ENCODE data around the gene ACVR1B.

The ACVR1B gene

GRCh38 chr12:51972422-51972812 lies 20.9 kb downstream of the ACVR1B start:
- no peak overlapping the region for H3K56ac ChIP-seq (ENCODE audit: low read length)
- H3K4me3 ChIP-seq (ENCODE audit: low read length): no peak overlapping the region
- no peak overlapping the region for H3K18ac ChIP-seq (ENCODE audit: low read length)
- no peak overlapping the region for H2BK15ac ChIP-seq (replicated peaks; ENCODE audit: low read depth)
- peak; percentile 34 for DNase-seq
- peak overlapping the region; percentile 4 for H3K27ac ChIP-seq (ENCODE audit: low read depth, low read length)
- H3K79me1 ChIP-seq (ENCODE audit: low read length): peaks cover 15% of the 10 kb centered on the region
- H3K27me3 ChIP-seq (ENCODE audit: insufficient read depth, low read length, poor library complexity): no peaks in the 10 kb centered on the region
- WGBS (ENCODE audit: extremely low coverage, insufficient coverage, low lambda C conversion rate): no CpG with 5 or more reads among the region's 5 CpGs
- H3K79me2 ChIP-seq (ENCODE audit: control insufficient read depth, insufficient read depth, low read length): peaks cover 1% of the 10 kb centered on the region
- H3K23ac ChIP-seq (ENCODE audit: low read length): no peak overlapping the region
- peaks cover 34% of the 10 kb centered on the region for H3K4me1 ChIP-seq (ENCODE audit: control insufficient read depth, low read depth, low read length)
- H3K4me2 ChIP-seq (ENCODE audit: low read length): no peak overlapping the region
- no peaks in the 10 kb centered on the region for H3K36me3 ChIP-seq (ENCODE audit: control insufficient read depth, insufficient read depth, low read length)
- H2AK5ac ChIP-seq (ENCODE audit: low read length): no peak overlapping the region
- H3K9ac ChIP-seq (ENCODE audit: low read length): no peak overlapping the region
- no peak overlapping the region for H2BK120ac ChIP-seq (ENCODE audit: low read depth, low read length)
- no peak overlapping the region for H4K8ac ChIP-seq (ENCODE audit: low read depth, low read length)
- no peak overlapping the region for H2BK5ac ChIP-seq (ENCODE audit: low read length)
- H3K4ac ChIP-seq (ENCODE audit: low read depth, low read length): no peak overlapping the region
- H4K5ac ChIP-seq (ENCODE audit: low read length): no peak overlapping the region

GRCh38 chr12:51972849-51973273 lies 21.4 kb downstream of the ACVR1B start:
- Histone ChIP-seq H3K79me1 (ENCODE audit: low read length) (peaks cover 15% of the 10 kb centered on the region), H2BK5ac (ENCODE audit: low read length) (no peak overlapping the region), H3K79me2 (ENCODE audit: control insufficient read depth, insufficient read depth, low read length) (peaks cover 1% of the 10 kb centered on the region), H4K8ac (ENCODE audit: low read depth, low read length) (no peak overlapping the region), H3K18ac (ENCODE audit: low read length) (no peak overlapping the region), H3K4ac (ENCODE audit: low read depth, low read length) (no peak overlapping the region), H2AK5ac (ENCODE audit: low read length) (no peak overlapping the region), H3K27me3 (ENCODE audit: insufficient read depth, low read length, poor library complexity) (no peaks in the 10 kb centered on the region), H3K27ac (ENCODE audit: low read depth, low read length) (peak overlapping the region; percentile 78), H2BK15ac (replicated peaks; ENCODE audit: low read depth) (no peak overlapping the region), H3K9ac (ENCODE audit: low read length) (no peak overlapping the region), H3K4me1 (ENCODE audit: control insufficient read depth, low read depth, low read length) (peaks cover 34% of the 10 kb centered on the region), H3K36me3 (ENCODE audit: control insufficient read depth, insufficient read depth, low read length) (peaks cover 1% of the 10 kb centered on the region), H3K4me3 (ENCODE audit: low read length) (no peak overlapping the region), H3K23ac (ENCODE audit: low read length) (no peak overlapping the region), H4K5ac (ENCODE audit: low read length) (no peak overlapping the region), H3K4me2 (ENCODE audit: low read length) (no peak overlapping the region), H3K56ac (ENCODE audit: low read length) (peak overlapping the region; percentile 57), H2BK120ac (ENCODE audit: low read depth, low read length) (no peak overlapping the region)
- WGBS (ENCODE audit: extremely low coverage, insufficient coverage, low lambda C conversion rate): no CpG with 5 or more reads among the region's 9 CpGs
- peak; percentile 81 for DNase-seq

- Histone ChIP-seq H3K79me2 (ENCODE audit: control insufficient read depth, insufficient read depth, low read length) (peaks cover 1% of the 10 kb centered on the region), H4K8ac (ENCODE audit: low read depth, low read length) (no peak overlapping the region), H2BK15ac (replicated peaks; ENCODE audit: low read depth) (no peak overlapping the region), H3K4me2 (ENCODE audit: low read length) (no peak overlapping the region), H2AK5ac (ENCODE audit: low read length) (no peak overlapping the region), H3K27me3 (ENCODE audit: insufficient read depth, low read length, poor library complexity) (no peaks in the 10 kb centered on the region), H3K4me3 (ENCODE audit: low read length) (no peak overlapping the region), H3K27ac (ENCODE audit: low read depth, low read length) (peak overlapping the region; percentile 17), H3K9ac (ENCODE audit: low read length) (no peak overlapping the region), H3K4me1 (ENCODE audit: control insufficient read depth, low read depth, low read length) (peaks cover 34% of the 10 kb centered on the region), H3K23ac (ENCODE audit: low read length) (no peak overlapping the region), H3K79me1 (ENCODE audit: low read length) (peaks cover 15% of the 10 kb centered on the region), H2BK5ac (ENCODE audit: low read length) (peak overlapping the region; percentile 12), H2BK120ac (ENCODE audit: low read depth, low read length) (no peak overlapping the region), H3K18ac (ENCODE audit: low read length) (peak overlapping the region; percentile 53), H3K4ac (ENCODE audit: low read depth, low read length) (no peak overlapping the region), H4K5ac (ENCODE audit: low read length) (no peak overlapping the region), H3K36me3 (ENCODE audit: control insufficient read depth, insufficient read depth, low read length) (peaks cover 2% of the 10 kb centered on the region), H3K56ac (ENCODE audit: low read length) (peak overlapping the region; percentile 35)
- no peak for DNase-seq
- no CpG with 5 or more reads among the region's 4 CpGs for WGBS (ENCODE audit: extremely low coverage, insufficient coverage, low lambda C conversion rate)
These were observed 22.1 kb downstream of the ACVR1B start for GRCh38 chr12:51973560-51973959.

GRCh38 chr12:51974646-51975045 lies 23.1 kb downstream of the ACVR1B start:
- H3K79me1 ChIP-seq (ENCODE audit: low read length): peaks cover 15% of the 10 kb centered on the region
- H3K4ac ChIP-seq (ENCODE audit: low read depth, low read length): no peak overlapping the region
- no CpG with 5 or more reads among the region's 2 CpGs for WGBS (ENCODE audit: extremely low coverage, insufficient coverage, low lambda C conversion rate)
- no peak overlapping the region for H3K23ac ChIP-seq (ENCODE audit: low read length)
- H3K36me3 ChIP-seq (ENCODE audit: control insufficient read depth, insufficient read depth, low read length): peaks cover 2% of the 10 kb centered on the region
- no peak overlapping the region for H4K8ac ChIP-seq (ENCODE audit: low read depth, low read length)
- H2BK5ac ChIP-seq (ENCODE audit: low read length): no peak overlapping the region
- peak overlapping the region; percentile 26 for H3K27ac ChIP-seq (ENCODE audit: low read depth, low read length)
- no peak overlapping the region for H2BK120ac ChIP-seq (ENCODE audit: low read depth, low read length)
- no peak overlapping the region for H2BK15ac ChIP-seq (replicated peaks; ENCODE audit: low read depth)
- no peak overlapping the region for H4K5ac ChIP-seq (ENCODE audit: low read length)
- H2AK5ac ChIP-seq (ENCODE audit: low read length): no peak overlapping the region
- H3K18ac ChIP-seq (ENCODE audit: low read length): no peak overlapping the region
- peak overlapping the region; percentile 5 for H3K4me2 ChIP-seq (ENCODE audit: low read length)
- DNase-seq: peak; percentile 30
- H3K4me1 ChIP-seq (ENCODE audit: control insufficient read depth, low read depth, low read length): peaks cover 34% of the 10 kb centered on the region
- no peaks in the 10 kb centered on the region for H3K27me3 ChIP-seq (ENCODE audit: insufficient read depth, low read length, poor library complexity)
- H3K9ac ChIP-seq (ENCODE audit: low read length): peak overlapping the region; percentile 10
- peak overlapping the region; percentile 9 for H3K56ac ChIP-seq (ENCODE audit: low read length)
- H3K79me2 ChIP-seq (ENCODE audit: control insufficient read depth, insufficient read depth, low read length): peaks cover 1% of the 10 kb centered on the region
- H3K4me3 ChIP-seq (ENCODE audit: low read length): no peak overlapping the region

GRCh38 chr12:51975196-51975595 lies 23.7 kb downstream of the ACVR1B start:
- Histone ChIP-seq H3K56ac (ENCODE audit: low read length) (peak overlapping the region; percentile 46), H2BK5ac (ENCODE audit: low read length) (peak overlapping the region; percentile 21), H3K9ac (ENCODE audit: low read length) (peak overlapping the region; percentile 11), H2BK15ac (replicated peaks; ENCODE audit: low read depth) (no peak overlapping the region), H3K36me3 (ENCODE audit: control insufficient read depth, insufficient read depth, low read length) (peaks cover 2% of the 10 kb centered on the region), H3K23ac (ENCODE audit: low read length) (no peak overlapping the region), H4K8ac (ENCODE audit: low read depth, low read length) (no peak overlapping the region), H3K27me3 (ENCODE audit: insufficient read depth, low read length, poor library complexity) (no peaks in the 10 kb centered on the region), H3K79me2 (ENCODE audit: control insufficient read depth, insufficient read depth, low read length) (peaks cover 1% of the 10 kb centered on the region), H2AK5ac (ENCODE audit: low read length) (peak overlapping the region; percentile 19), H3K18ac (ENCODE audit: low read length) (no peak overlapping the region), H3K4me2 (ENCODE audit: low read length) (no peak overlapping the region), H4K5ac (ENCODE audit: low read length) (no peak overlapping the region), H3K27ac (ENCODE audit: low read depth, low read length) (peak overlapping the region; percentile 17), H2BK120ac (ENCODE audit: low read depth, low read length) (no peak overlapping the region), H3K4me3 (ENCODE audit: low read length) (no peak overlapping the region), H3K4ac (ENCODE audit: low read depth, low read length) (no peak overlapping the region), H3K79me1 (ENCODE audit: low read length) (peaks cover 12% of the 10 kb centered on the region), H3K4me1 (ENCODE audit: control insufficient read depth, low read depth, low read length) (peaks cover 34% of the 10 kb centered on the region)
- WGBS (ENCODE audit: extremely low coverage, insufficient coverage, low lambda C conversion rate): no CpG with 5 or more reads among the region's 8 CpGs
- no peak for DNase-seq

Data from mesendoderm (in vitro differentiated cells).